Smooth muscle cell of the coronary artery (primary cell): ENCODE results near the gene SELENOM. TPM values are rescaled to one million over a fixed set of nuclear protein-coding genes. Genes with fewer than 3 reads are reported as not detected.

Experiments
- total RNA-seq: library from RNA; depleted of rRNA; stranded (reverse); fragments of >200 nt; gene quantifications from 2 replicates; pipeline ENCODE4 v1.2.3, GENCODE V29; 2014; ENCODE audit warnings: low replicate concordance

Gene SELENOM, protein sequence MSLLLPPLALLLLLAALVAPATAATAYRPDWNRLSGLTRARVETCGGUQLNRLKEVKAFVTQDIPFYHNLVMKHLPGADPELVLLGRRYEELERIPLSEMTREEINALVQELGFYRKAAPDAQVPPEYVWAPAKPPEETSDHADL
- 38.0 and 146 TPM in 2 replicates for total RNA-seq

DNA sequence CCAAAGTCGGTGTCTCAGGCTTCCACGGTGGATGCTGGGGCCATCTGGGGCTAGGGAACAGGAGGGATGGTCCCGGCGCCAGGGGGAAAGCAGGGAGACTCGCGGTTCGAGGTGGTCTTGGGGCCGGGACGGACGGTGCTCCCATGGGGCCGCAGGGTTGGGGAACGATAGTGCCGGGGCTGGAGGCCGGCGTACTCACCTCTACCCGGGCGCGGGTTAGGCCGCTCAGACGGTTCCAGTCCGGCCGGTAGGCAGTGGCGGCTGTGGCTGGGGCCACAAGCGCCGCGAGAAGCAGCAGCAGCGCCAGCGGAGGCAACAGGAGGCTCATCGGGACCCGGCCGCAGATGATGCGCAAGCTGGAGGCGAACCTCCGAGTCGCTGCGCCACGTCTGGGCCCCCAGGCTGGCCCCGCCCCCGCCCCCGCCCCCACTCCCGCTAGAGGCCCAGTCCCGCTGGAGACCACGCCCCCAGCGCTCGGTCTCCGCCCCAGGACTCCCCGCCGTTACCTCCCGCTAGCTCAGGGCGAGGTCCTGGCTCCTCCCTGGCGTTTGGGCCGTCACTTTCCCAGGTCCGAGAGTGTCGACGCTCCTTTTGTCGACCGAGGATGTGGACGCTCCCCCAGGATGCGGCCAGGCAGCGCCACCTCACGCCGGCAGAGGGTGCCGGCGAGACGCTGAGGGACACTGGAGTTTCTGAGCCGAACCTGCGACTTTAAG is at the start of gene SELENOM:
Gene SELENOM (minus strand): TSS at position 391 of the 716 bp plus-strand sequence. CDS start 63 bp downstream, at position 328.

GRCh38 chr22:31139866-31140716 is 32.7 kb upstream of the SELENOM start, which contains the start of gene PLA2G3:
TSS of gene PLA2G3 (minus strand) at chr22:31140508. CDS start at chr22:31140354, 154 bp downstream.

GRCh38 chr22:31122532-31123291 is 15.3 kb upstream of the SELENOM start, which contains the start of gene INPP5J:
TSS of gene INPP5J (plus strand) at chr22:31122966. CDS start at chr22:31123015, 49 bp downstream.

DNA sequence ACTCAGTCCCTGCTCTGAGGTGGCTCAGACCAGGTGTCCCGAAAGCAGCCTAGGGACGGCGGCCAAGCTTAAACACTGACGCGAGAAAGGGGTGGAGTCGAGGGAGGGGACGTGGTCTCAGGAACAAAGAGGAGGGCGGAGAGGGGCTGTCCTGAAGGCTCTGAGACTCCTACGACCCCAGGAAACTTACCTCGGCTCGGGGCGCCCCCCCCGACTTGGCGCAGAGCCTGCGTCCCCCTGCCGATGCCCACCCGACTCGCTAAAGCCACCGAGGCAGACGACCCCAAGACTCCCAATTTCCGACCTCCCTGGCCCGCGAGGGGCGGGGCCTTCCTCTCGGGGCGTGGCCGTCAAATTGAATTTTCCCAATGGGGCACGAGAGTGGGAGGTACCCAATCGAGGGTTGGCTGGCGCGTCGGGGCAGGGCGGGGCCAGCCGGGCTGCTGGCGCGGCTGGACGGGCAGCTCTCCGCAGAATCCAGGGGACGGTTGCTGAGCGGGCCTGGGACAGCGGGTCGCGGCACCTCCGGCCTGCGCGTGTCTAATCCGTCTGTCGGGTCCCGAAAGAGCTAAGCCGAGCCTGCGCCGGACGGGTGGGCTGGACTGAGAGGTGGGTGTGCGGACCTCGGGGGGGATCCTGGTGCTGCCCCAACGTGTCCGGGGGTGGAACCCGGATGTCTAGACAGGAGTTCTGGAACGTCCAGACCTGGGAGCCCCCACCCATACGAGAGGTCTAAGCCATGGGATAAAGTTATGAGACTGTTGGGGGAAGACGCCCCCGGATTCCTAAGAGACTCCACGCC is 26.3 kb downstream of the SELENOM start, which contains the start of gene SMTN:
Gene SMTN (plus strand): TSS at position 471 of the 802 bp plus-strand sequence. CDS start 1,941 bp downstream, outside the sequence.

Other genes with a start within 250 kb of the SELENOM start
- gene MORC2, start 138.8 kb downstream of the SELENOM start, total RNA-seq = 10.7 and 11.8 TPM in 2 replicates
- gene TUG1, start 138.3 kb downstream of the SELENOM start, total RNA-seq = 14.7 and 25.8 TPM in 2 replicates
- gene SMTN, start 26.2 kb downstream of the SELENOM start, total RNA-seq = 42.5 and 62.1 TPM in 2 replicates
- under 0.01 and 0.15 TPM in 2 replicates for gene INPP5J, start 15.4 kb upstream of the SELENOM start, total RNA-seq
- gene PLA2G3, start 32.9 kb upstream of the SELENOM start, total RNA-seq = not detected in 2 replicates
- gene RNF185, start 52.6 kb upstream of the SELENOM start, total RNA-seq = 22.3 and 25.6 TPM in 2 replicates
- gene LIMK2, start 104.7 kb upstream of the SELENOM start, total RNA-seq = 18.1 and 70.4 TPM in 2 replicates
- gene PIK3IP1, start 184.9 kb upstream of the SELENOM start, total RNA-seq = 33.2 and 42.7 TPM in 2 replicates
- gene PATZ1, start 238.8 kb upstream of the SELENOM start, total RNA-seq = 5.3 and 10.4 TPM in 2 replicates